ENCODE data around the gene CTPS2. TPM values are rescaled to one million over a fixed set of nuclear protein-coding genes. Genes with fewer than 3 reads are reported as not detected.

Gene CTPS2
- total RNA-seq, 6 experiments from 2014 or later = 5.1 to 7.3 (median 6.5) TPM

GRCh38 chrX:16664074-16664473 is 48.4 kb downstream of the CTPS2 start:
- no peaks in the 10 kb centered on the region; the same call in 1 of the 2 replicates for H3K27me3 Mint-ChIP-seq (ENCODE audit: insufficient read depth)
- H3K4me3 Mint-ChIP-seq = no peak overlapping the region
- DNase-seq = peak; percentile 26
- H3K27ac Mint-ChIP-seq = peak overlapping the region; percentile 77
- TF ChIP-seq CTCF (IDR thresholded peaks at IDR 0.05) = peak; percentile 47; the same call in 1 of the 2 replicates
- peaks cover 4% of the 10 kb centered on the region for H3K36me3 Mint-ChIP-seq (ENCODE audit: low read depth)
- H3K4me1 Mint-ChIP-seq (ENCODE audit: low read depth) = peaks cover 46% of the 10 kb centered on the region
- H3K9me3 Mint-ChIP-seq = no peaks in the 10 kb centered on the region

- peaks cover 63% of the 10 kb centered on the region for H3K4me1 Mint-ChIP-seq (ENCODE audit: low read depth)
- no peak overlapping the region for H3K27ac Mint-ChIP-seq
- no peaks in the 10 kb centered on the region; the same call in 1 of the 2 replicates for H3K27me3 Mint-ChIP-seq (ENCODE audit: insufficient read depth)
- no peak for TF ChIP-seq CTCF (IDR thresholded peaks at IDR 0.05)
- H3K4me3 Mint-ChIP-seq = no peak overlapping the region
- H3K36me3 Mint-ChIP-seq (ENCODE audit: low read depth) = peaks cover 4% of the 10 kb centered on the region
- H3K9me3 Mint-ChIP-seq = no peaks in the 10 kb centered on the region
- DNase-seq = no peak
Measured at GRCh38 chrX:16662402-16662801, 50.1 kb downstream of the CTPS2 start.

- peaks cover 4% of the 10 kb centered on the region for H3K36me3 Mint-ChIP-seq (ENCODE audit: low read depth)
- TF ChIP-seq CTCF (IDR thresholded peaks at IDR 0.05) = no peak
- peaks cover 62% of the 10 kb centered on the region for H3K4me1 Mint-ChIP-seq (ENCODE audit: low read depth)
- no peak overlapping the region for H3K4me3 Mint-ChIP-seq
- no peak overlapping the region for H3K27ac Mint-ChIP-seq
- no peaks in the 10 kb centered on the region for H3K9me3 Mint-ChIP-seq
- H3K27me3 Mint-ChIP-seq (ENCODE audit: insufficient read depth) = no peaks in the 10 kb centered on the region; the same call in 1 of the 2 replicates
- no peak for DNase-seq
Measured at GRCh38 chrX:16661495-16661894, 51.0 kb downstream of the CTPS2 start.

- DNase-seq = no peak
- TF ChIP-seq CTCF (IDR thresholded peaks at IDR 0.05) = no peak
- Mint-ChIP-seq H3K4me3 (no peak overlapping the region), H3K9me3 (no peaks in the 10 kb centered on the region), H3K4me1 (ENCODE audit: low read depth) (peaks cover 40% of the 10 kb centered on the region), H3K27me3 (ENCODE audit: insufficient read depth) (no peaks in the 10 kb centered on the region), H3K36me3 (ENCODE audit: low read depth) (no peaks in the 10 kb centered on the region; the same call in 1 of the 2 replicates), H3K27ac (peak overlapping the region; percentile 74; the same call in 1 of the 2 replicates)
Measured at GRCh38 chrX:16659321-16659720, 53.1 kb downstream of the CTPS2 start.

- Mint-ChIP-seq H3K9me3 (no peaks in the 10 kb centered on the region), H3K36me3 (ENCODE audit: low read depth) (no peaks in the 10 kb centered on the region; the same call in 1 of the 2 replicates), H3K4me1 (ENCODE audit: low read depth) (peaks cover 37% of the 10 kb centered on the region), H3K4me3 (no peak overlapping the region; the same call in 1 of the 2 replicates), H3K27ac (peak overlapping the region; percentile 74), H3K27me3 (ENCODE audit: insufficient read depth) (no peaks in the 10 kb centered on the region)
- TF ChIP-seq CTCF (IDR thresholded peaks at IDR 0.05) = no peak
- no peak for DNase-seq
Measured at GRCh38 chrX:16658284-16658683, 54.2 kb downstream of the CTPS2 start.

GRCh38 chrX:16654093-16654492 is 58.4 kb downstream of the CTPS2 start:
- Mint-ChIP-seq H3K36me3 (ENCODE audit: low read depth) (no peaks in the 10 kb centered on the region; the same call in 1 of the 2 replicates), H3K4me1 (ENCODE audit: low read depth) (peaks cover 38% of the 10 kb centered on the region), H3K4me3 (no peak overlapping the region), H3K27me3 (ENCODE audit: insufficient read depth) (no peaks in the 10 kb centered on the region), H3K9me3 (no peaks in the 10 kb centered on the region), H3K27ac (no peak overlapping the region)
- no peak for DNase-seq
- TF ChIP-seq CTCF (IDR thresholded peaks at IDR 0.05) = no peak

All from HFFc6 (cell line).